ENCODE data around the gene INSC.

INSC gene

GRCh38 chr11:15119826-15120225, 5.1 kb downstream of the INSC start:
- Histone ChIP-seq H3K36me3 (no peaks in the 10 kb centered on the region), H3K27ac (no peak overlapping the region), H3K9me3 (ENCODE audit: severe bottlenecking) (no peaks in the 10 kb centered on the region), H3K4me3 (ENCODE audit: low read depth, low read length) (no peak overlapping the region), H3K27me3 (ENCODE audit: insufficient read depth, low read depth, severe bottlenecking) (peaks cover 78% of the 10 kb centered on the region)
- DNase-seq: no peak
- no peak for TF ChIP-seq CTCF (IDR thresholded peaks at IDR 0.05; ENCODE audit: low read depth, low read length)

- Histone ChIP-seq H3K27me3 (ENCODE audit: insufficient read depth, low read depth, severe bottlenecking) (peaks cover 77% of the 10 kb centered on the region), H3K9me3 (ENCODE audit: severe bottlenecking) (no peaks in the 10 kb centered on the region), H3K27ac (no peak overlapping the region), H3K4me3 (ENCODE audit: low read depth, low read length) (no peak overlapping the region), H3K36me3 (no peaks in the 10 kb centered on the region)
- DNase-seq: no peak
- no peak for TF ChIP-seq CTCF (IDR thresholded peaks at IDR 0.05; ENCODE audit: low read depth, low read length)
These were observed 9.1 kb downstream of the INSC start for GRCh38 chr11:15123849-15124248.

GRCh38 chr11:15124528-15124927, 9.8 kb downstream of the INSC start:
- no peak for DNase-seq
- Histone ChIP-seq H3K36me3 (no peaks in the 10 kb centered on the region), H3K27me3 (ENCODE audit: insufficient read depth, low read depth, severe bottlenecking) (peaks cover 78% of the 10 kb centered on the region), H3K9me3 (ENCODE audit: severe bottlenecking) (no peaks in the 10 kb centered on the region), H3K27ac (no peak overlapping the region), H3K4me3 (ENCODE audit: low read depth, low read length) (no peak overlapping the region)
- TF ChIP-seq CTCF (IDR thresholded peaks at IDR 0.05; ENCODE audit: low read depth, low read length): no peak

- H3K36me3 ChIP-seq: no peaks in the 10 kb centered on the region
- no peak overlapping the region for H3K27ac ChIP-seq
- TF ChIP-seq CTCF (IDR thresholded peaks at IDR 0.05; ENCODE audit: low read depth, low read length): no peak
- no peak for DNase-seq
- H3K4me3 ChIP-seq (ENCODE audit: low read depth, low read length): no peak overlapping the region
- H3K9me3 ChIP-seq (ENCODE audit: severe bottlenecking): no peaks in the 10 kb centered on the region
- H3K27me3 ChIP-seq (ENCODE audit: insufficient read depth, low read depth, severe bottlenecking): peaks cover 67% of the 10 kb centered on the region
These were observed 12.6 kb downstream of the INSC start for GRCh38 chr11:15127341-15127740.

GRCh38 chr11:15128621-15129020, 13.9 kb downstream of the INSC start:
- H3K36me3 ChIP-seq: no peaks in the 10 kb centered on the region
- no peak for DNase-seq
- H3K9me3 ChIP-seq (ENCODE audit: severe bottlenecking): no peaks in the 10 kb centered on the region
- H3K27ac ChIP-seq: no peak overlapping the region
- no peak for TF ChIP-seq CTCF (IDR thresholded peaks at IDR 0.05; ENCODE audit: low read depth, low read length)
- H3K4me3 ChIP-seq (ENCODE audit: low read depth, low read length): no peak overlapping the region
- H3K27me3 ChIP-seq (ENCODE audit: insufficient read depth, low read depth, severe bottlenecking): peaks cover 56% of the 10 kb centered on the region

GRCh38 chr11:15136166-15136565, 21.4 kb downstream of the INSC start:
- Histone ChIP-seq H3K9me3 (ENCODE audit: severe bottlenecking) (no peaks in the 10 kb centered on the region), H3K27ac (no peak overlapping the region), H3K4me3 (ENCODE audit: low read depth, low read length) (no peak overlapping the region), H3K27me3 (ENCODE audit: insufficient read depth, low read depth, severe bottlenecking) (peaks cover 21% of the 10 kb centered on the region), H3K36me3 (no peaks in the 10 kb centered on the region)
- no peak for DNase-seq
- TF ChIP-seq CTCF (IDR thresholded peaks at IDR 0.05; ENCODE audit: low read depth, low read length): no peak
